ENCODE data around the gene GPI.
"Not testable (repeated sequence)": the region's sequence is repeated elsewhere in the genome, so short reads cannot be mapped to it uniquely, and the experiment has no call there.

The GPI gene

DNA sequence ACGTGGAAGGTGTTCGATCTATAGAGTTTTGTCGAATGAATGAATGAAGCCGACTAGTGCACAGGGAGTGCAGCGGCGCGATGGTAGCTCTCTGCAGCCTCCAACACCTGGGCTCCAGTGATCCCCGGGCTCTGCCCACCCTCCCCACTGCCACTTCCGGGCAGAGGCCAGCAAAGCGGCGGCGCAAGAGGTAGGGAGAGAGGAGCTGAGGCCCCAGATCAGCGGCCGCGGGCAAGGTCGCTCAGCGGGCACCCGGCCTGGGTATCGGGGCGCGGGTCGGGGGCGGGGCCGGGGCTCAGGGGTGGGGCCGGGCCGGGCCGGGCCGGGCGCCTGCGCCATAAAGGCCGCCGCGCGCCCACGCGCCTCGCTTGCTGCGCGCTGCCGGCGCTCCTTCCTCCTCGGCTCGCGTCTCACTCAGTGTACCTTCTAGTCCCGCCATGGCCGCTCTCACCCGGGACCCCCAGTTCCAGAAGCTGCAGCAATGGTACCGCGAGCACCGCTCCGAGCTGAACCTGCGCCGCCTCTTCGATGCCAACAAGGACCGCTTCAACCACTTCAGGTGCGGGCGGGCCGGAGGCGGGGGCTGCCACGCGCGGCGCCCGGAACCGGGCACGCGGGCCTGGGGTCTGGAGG is at the start of gene GPI:
GPI (plus strand) TSS at position 367 of the 633 bp plus-strand sequence; CDS start at position 438, 71 bp downstream.
- peak; percentile 26 for DNase-seq

GRCh38 chr19:34316247-34316646 is 48.7 kb upstream of the GPI start:
- DNase-seq: no peak

DNA sequence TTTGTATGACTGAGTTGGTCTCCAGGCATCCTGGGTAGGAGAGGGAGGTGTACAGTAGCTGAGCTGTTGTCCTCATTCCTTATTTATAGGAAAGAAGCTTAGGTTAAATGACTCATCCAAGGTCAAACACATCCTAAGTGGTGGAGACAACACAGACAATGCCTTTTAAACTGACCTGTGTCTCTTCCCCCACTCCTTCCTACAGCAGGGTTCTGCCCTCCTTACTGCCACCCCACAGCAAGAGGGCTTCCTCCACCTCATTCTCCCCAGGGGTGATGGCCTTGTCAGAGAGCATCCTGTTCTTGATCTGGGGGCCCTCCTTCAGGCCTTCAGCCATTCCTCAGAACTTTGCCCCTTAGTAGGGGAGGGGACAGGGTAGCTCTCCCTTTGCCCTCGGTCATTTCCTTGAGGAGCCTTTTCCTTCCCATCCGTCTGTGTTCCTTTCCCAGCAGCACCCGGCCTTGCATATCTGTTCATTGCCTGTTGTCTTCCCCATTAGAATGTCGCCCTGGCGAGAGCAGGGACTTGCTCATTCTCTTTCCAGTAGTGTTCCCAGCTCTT is 48.2 kb upstream of the GPI start:
- no peak for DNase-seq

DNA sequence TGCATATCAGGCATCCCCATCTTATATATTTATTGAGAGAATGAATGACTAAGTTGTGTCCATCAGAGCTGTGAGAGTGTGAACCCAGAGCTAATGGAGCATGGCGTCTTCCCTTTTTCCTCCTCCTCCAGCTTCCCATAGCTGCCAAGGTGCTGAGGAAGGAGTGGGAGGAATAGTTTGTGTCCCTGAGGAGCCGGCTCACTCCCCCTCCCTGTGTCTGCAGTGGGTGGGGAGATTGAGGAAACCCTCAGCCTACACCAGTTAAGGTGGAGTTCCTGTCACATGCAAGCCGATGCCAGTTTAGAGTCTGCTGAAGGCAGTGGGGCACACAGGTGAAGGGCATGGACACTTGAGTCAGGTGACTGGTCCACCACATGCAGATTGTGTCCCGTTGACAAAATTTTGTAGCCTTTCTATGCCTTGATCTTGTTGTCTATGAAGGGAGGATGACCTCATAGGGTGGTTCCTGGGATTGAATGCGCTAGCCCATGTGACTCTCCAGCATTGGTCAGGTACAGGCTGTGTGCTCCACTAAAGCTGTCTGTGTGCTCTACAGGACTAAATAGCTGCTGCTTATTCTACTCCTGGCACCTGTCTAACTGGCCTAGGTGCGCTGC is 47.6 kb upstream of the GPI start:
- no peak for DNase-seq

DNA sequence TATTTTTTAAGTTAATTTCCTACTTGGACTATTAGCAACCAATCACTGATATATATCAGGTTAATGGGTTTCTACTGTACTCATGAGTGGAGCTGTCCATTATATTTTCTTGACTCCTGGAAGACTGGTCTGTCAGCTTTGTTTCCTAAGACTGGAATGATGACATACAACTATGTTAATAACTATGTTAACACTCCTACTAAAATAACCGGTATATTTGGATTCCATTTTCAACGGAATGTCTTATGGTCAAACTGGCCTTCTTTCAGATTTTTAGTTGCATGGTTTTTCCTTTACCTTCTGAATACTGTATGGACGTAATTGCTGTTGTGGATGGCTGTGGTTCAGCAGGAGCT is 45.8 kb upstream of the GPI start:
- DNase-seq: no peak

DNA sequence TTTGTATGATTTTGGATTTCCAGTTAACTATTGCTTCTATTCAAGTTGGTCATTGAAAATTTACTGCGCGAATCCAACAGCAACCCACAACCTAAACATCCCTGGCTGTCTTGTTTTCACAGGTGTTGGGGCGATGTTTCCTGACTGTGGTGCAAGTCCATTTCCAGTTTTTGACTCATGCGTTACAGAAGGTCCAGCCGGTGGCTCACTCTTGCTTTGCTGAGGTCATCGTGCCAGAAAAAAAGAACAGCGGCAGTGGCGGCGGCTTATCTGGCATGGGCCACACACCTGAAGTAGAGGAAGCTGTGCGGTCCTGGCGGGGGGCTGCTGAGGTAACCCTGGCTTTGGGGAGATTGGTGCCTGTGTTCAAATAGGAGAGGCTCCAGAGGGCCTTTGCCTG is 45.2 kb upstream of the GPI start:
- DNase-seq: no peak

GRCh38 chr19:34320277-34320676 is 44.7 kb upstream of the GPI start:
- DNase-seq: no peak

- DNase-seq: no peak
These were observed 43.3 kb upstream of the GPI start for GRCh38 chr19:34321735-34322134.

- DNase-seq: no peak
These were observed 41.4 kb upstream of the GPI start for GRCh38 chr19:34323433-34324204.

DNA sequence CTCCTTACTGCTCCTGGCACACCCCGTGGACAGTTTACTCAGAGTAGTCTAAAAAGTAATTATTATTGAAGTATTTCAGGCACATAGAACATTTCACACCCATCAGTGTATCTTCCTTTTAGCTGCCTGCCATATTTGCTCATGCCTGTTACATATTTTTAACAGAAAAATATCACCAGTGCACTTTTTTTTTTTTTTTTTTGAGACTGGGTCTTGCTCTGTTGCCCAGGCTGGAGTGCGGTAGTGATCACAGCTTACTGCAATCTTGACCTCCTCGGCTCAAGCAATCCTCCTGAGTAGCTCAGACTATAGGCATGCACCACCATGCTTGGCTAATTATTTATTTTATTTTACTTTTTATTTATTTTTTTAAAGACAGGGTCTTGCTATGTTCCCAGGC is 40.7 kb upstream of the GPI start:
- no peak for DNase-seq

DNA sequence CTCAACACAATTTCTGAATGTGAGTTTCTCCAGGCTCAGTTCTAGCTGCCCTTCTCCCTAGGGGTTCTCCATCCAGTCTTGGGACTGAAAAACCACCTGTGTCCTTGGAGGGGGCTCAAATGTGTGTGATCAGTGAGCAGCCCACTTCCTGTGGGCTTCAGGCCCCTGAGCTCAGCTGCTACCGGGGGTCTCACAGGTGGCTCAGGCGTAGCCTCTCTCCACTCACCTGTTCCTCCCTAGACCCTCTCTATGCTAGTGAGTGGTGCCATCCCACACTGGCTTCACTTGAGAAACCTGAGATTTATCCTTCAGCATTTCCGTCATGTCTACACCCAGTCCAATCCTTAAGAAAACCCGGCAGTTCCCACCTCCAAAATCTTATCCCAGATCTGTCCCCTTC is 39.8 kb upstream of the GPI start:
- no peak for DNase-seq

DNA sequence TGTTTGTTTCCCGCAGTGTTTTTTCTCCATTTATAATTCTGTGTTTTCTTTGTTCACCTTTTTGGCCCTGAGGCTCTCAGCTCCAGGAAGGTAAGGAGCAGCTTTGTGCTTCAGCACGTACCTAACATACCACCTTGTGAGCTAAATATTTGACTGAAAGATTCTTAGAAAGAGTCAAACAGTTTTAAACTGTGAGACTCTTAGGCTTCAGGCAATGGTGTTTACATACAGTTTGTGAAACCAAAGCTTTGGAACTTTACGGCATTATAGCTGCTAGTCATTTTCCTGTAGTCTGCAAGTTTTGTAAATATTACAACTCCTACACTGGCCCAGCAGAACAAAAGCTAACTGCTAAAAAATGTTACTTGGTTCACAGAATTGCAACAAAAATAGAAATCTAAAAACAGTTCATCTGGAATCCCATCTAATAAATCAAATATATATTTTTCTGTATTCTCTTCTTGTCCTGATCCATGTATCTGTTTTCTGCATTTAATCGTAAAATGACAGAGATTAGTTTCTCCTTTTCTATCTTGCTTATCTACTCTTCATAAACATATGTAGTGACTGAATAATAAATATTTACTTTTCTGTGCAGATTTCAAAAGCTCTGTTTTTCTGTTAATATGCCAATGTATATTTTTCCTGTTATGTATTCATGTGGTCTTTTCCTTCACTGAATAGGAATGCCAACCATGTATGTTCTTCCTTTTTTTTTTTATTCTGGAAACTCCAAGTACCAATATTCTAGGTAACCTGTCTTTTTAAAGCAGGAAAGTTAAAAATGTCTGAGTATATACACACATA is 38.8 kb upstream of the GPI start:
- DNase-seq: no peak

GRCh38 chr19:34327851-34328250 is 37.1 kb upstream of the GPI start:
- no peak for DNase-seq

- DNase-seq: no peak
These were observed 36.0 kb upstream of the GPI start for GRCh38 chr19:34328982-34329381.

DNA sequence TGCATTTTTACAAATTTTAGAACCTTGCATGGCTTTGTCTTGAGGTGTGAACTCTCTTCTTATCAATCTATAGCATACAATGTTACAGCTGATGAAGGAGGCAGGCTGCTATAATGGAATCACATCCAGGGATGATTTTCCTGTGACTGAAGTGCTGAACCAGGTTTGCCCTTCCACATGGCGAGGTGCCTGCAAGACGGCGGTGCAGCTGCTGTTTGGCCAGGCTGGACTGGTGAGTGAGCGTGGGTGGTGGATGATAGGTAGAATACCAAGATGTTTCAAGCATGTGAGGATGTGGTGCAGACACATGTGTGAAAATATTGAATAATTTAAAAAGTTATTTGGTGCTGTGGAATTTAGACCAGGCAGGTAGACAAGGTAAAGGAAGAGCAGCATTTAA is 34.9 kb upstream of the GPI start:
- DNase-seq: no peak

DNA sequence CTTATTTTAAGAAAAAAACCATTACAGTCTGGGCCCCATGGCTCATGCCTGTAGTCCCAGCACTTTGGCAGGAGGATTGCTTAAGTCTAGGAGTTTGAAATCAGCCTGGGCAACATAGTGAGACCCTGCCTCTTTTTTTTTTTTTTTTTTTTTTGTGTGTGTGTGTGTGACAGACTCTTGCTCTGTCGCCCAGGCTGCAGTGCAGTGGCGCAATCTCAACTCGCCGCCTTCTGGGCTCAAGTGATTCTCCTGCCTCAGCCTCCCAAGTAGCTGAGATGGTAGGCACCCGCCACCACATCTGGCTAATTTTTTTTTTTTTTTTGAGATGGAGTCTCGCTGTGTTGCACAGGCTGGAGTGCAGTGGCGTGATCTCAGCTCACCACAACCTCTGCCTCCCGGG is 34.4 kb upstream of the GPI start:
- not testable (repeated sequence) for DNase-seq

DNA sequence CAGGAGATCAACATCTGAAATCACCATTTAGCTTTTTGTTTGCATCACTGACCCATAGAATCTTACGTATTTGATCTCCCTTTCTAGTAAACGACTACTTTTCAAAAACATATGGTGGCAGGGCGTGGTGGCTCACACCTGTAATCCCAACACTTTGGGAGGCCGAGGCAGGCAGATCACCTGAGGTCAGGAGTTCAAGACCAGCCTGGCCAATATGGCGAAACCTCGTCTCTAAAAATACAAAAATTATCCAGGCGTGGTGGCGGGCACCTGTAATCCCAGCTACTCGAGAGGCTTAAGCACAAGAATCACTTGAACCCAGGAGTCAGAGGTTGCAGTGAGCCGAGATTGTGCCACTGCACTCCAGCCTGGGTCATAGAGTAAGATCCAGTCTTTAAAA is 33.4 kb upstream of the GPI start:
- not testable (repeated sequence) for DNase-seq

DNA sequence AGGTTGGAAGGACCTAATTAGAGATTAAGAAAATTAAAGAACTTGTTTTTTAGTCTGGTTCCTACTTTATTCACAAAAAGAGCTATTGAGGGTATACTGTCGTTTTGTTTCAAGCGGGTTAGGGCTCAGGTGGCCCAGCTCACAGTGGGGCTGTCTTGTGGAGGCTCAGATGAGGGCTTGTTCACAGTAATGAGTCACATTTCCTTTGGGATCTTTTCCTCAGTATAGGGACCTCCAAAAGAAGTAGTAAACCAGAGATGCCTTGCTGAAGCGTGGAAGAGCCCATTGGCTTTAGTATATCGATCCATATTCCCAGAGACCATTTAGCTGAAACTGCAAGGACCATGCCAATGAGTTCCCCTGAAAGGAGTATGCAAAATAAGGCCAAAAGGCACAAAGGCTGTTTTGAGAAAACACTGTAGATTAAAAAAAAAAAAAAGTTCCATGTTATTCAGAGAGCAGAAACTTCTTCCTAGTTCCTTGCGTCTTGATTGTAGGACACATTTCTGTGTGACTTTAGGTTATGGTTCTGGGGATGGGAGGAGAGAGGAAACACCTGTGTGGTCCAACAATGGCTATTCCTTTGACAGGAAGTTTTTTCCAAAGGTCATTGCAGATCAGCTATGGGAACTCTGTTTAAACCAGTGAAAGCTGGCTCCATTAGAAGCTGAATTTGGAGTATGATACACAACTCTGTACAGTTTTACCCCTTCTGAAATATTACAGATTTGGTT is 32.8 kb upstream of the GPI start:
- no peak for DNase-seq

DNA sequence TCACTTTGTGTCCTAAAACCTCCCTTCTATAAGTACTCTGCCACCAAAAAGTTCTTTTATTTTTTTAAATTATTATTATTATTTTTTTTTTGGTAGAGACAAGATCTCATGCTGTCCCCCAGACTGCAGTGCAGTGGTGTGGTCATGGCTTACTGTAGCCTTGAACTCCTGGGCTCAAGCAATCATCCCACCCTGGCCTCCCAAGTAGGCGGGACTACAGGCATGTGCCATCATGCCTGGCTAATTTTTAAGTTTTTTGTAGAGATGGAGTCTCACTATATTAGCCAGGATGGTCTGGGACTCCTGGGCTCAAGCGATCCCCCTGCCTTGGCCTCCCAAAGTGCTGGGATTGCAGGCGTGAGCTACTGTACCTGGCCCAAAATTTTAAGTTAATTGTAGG is 29.1 kb upstream of the GPI start:
- DNase-seq: no peak

GRCh38 chr19:34336781-34337271 is 28.2 kb upstream of the GPI start:
- no peak for DNase-seq

DNA sequence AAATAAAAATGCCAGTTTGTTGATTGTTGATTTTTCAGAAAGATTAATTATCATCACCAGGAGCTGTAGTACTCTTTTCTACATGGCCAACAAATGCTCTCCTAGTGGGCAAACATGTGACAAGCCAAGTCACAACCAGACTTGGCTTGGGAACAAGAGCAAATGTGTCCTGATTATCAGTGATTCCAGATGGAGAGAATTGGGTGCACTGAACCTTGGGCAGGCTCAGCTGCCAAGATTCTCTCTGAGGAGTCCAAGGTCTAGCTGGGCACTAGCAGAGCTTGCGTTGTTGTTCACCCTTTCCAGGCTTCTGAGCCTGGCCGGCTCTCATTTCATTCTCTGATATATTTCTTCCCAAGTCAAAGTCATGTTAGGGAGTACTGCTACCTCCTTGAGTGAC is 27.3 kb upstream of the GPI start:
- DNase-seq: no peak

- no peak for DNase-seq
These were observed 22.9 kb upstream of the GPI start for GRCh38 chr19:34341935-34342680.
